GM12873 (cell line): ENCODE results near the gene RASGEF1C.

Experiments used
- TF ChIP-seq, protein P1 (sequence below): IDR thresholded peaks from 2 replicates; pipeline ENCODE4 v1.5.1; 2012; ENCODE audit warnings: low read depth, mild to moderate bottlenecking, moderate library complexity, low read length, control low read depth; ENCODE audit not compliant: insufficient read depth; ENCODE audit errors: missing control alignments

The RASGEF1C gene

DNA sequence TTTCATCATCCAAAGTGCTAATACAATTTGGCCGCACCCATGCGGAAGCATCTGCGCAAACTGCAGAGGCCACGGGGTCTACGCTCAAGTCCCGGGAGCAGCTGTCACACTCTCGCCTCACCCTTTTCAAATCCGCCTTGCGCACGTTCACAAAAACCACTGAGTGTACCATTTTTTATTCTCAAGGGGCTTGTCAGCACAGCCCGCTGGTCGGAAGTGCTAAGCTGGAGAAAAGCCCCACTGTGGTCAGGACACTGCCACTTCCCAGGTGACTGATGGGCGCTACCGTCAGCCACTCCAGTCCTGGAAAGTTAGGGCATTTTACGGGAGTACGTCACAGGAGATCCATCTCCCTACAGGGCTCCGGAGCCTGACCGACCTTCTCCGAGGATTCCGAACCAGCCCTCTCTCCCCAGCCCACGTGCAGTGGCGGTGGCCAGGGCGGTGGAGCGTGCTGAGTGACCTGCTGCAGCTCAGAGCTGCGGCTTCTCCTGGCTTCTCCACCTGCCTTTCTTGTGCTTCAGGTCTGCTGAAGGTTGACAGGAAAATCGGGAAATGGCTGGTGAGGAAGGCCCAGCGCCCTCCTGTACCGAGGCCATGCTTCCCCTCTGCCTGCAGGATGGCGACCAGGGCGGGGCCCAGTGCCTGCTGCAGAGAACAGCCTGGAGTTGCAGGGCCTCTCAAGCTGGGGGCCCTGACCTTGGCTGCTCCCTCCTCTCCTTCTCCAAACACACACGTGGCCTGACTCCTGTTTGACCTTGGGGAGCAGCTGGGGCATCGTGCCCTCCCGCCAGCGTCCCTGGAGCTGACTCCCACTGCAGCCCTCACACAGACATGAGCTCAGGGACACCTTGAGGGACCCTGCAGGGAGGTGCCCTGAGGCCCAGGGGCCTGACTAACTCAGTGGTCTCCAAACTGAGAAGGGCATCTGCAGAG lies 14.3 kb downstream of the RASGEF1C start:
- TF ChIP-seq, protein P1, sequence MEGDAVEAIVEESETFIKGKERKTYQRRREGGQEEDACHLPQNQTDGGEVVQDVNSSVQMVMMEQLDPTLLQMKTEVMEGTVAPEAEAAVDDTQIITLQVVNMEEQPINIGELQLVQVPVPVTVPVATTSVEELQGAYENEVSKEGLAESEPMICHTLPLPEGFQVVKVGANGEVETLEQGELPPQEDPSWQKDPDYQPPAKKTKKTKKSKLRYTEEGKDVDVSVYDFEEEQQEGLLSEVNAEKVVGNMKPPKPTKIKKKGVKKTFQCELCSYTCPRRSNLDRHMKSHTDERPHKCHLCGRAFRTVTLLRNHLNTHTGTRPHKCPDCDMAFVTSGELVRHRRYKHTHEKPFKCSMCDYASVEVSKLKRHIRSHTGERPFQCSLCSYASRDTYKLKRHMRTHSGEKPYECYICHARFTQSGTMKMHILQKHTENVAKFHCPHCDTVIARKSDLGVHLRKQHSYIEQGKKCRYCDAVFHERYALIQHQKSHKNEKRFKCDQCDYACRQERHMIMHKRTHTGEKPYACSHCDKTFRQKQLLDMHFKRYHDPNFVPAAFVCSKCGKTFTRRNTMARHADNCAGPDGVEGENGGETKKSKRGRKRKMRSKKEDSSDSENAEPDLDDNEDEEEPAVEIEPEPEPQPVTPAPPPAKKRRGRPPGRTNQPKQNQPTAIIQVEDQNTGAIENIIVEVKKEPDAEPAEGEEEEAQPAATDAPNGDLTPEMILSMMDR: no peak

DNA sequence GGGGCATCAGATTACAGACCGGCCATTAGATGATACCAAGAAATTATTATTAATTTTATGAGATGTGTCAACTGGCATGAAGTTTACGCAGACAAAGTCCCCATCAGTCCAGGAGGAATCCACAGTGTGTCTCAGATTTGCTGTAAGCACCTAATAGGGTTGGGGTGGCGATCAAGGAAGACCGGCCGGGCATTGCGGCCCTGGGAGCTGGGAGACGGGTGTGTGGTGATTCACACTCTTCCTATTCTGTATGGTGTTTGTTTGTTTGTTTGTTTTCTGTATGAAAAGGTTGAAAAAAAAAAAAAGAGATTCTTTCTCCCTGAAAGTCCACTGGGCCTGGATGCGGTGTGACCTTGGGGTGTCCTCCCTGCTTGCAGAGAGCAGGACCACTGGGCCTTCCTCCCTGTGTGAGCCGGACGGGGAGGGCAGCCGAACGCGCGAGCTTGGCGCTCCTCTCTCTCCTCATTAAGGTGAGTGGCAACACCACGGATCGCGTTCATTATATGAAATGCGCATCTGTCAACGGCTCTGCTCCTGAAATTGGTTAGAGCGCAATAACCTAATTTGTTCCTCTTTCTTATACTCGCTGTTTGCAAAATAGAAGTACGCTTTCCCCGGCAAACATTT lies 15.1 kb downstream of the RASGEF1C start:
- TF ChIP-seq, protein P1: no peak

DNA sequence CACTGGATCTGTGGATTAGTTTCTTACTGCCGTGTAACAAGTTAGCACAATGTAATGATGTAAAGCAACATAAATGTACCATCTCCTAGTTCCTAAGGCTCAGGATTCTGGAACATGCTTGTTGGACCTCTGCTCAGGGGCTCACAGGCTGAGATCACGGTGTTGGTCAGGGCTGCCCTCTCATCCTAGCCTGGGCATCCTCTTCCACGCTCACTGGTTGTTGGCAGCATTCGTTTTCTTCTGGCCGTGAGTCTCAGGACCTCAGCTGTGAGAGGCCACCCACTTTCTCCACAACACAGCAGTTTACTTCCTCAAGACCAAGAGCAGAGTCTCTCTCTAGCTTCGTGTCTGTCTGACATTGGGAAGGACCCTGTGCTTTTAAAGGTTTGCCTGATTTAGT lies 17.3 kb downstream of the RASGEF1C start:
- TF ChIP-seq, protein P1: no peak

DNA sequence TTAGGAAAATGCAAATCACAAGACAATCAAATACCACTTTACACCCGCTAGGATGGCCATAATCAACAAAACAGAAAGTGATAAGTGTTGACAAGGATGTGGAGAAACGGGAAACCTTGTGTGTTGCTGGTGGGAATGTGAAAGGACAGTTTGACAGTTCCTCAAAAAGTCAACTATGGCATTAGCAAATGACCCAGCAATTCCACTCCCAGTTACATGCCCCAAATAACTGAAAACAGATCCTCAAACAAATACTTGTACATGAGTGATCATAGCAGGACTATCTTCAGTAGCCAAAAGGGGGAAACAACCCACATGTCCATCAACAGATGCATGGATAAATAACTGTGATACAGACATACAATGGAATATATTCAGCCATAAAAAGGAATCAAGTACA lies 21.2 kb downstream of the RASGEF1C start:
- TF ChIP-seq, protein P1: no peak

DNA sequence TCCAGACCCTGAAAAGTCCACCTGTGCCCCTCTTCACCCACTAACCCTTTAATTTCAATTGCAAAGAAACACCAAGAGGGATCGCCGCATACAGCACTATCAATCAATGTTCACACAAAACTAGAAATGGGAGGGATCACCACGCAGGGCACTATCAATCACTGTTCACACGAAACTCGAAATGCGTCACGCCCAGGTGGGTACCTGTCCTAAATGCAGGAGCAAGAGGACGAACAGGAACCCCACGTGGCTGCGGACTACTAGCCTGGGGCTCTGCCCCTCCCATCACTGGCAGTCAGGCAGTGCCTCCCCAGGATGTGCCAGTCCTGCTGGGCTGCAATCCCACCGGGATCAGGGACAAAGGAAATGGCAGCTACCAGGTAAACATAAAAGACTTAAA lies 28.2 kb downstream of the RASGEF1C start:
- TF ChIP-seq, protein P1: no peak

DNA sequence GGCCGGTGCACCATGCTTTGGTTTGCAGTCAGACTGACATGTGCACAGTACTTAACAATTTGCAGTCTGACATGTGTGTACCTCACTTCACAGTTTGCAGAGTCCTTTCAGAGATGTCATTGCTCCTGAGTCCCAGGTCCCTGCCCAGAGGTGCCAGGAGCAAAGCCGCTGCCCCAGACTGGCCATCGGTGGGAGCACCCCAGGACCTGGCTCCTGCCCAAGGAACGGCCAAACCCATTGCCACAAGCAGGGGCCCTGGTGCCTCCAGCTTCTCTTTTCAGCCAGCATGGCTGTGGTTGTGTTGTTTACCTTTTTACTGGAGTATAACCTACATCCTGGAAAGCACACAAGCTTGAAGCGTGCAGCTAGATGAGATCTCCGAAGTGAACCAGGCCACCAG lies 28.6 kb downstream of the RASGEF1C start:
- TF ChIP-seq, protein P1: no peak
